MM.1S (cell line): ENCODE data around the gene ZDHHC13.

ENCODE experiments used
- EZH2 ChIP-seq: fragments of 300-600 bp; sonication (generic); optimal IDR thresholded peaks from 2 replicates; pipeline ENCODE3; 2017; ENCODE audit warnings: low read depth, mild to moderate bottlenecking, antibody characterized with exemption, low read length, mixed read lengths
- EZH2phosphoT487 ChIP-seq: fragments of 300-600 bp; sonication (generic); IDR thresholded peaks from 2 replicates; pipeline ENCODE4 v1.6.1; 2018; ENCODE audit warnings: antibody characterized with exemption, low read length
- TF ChIP-seq, protein P1 (sequence below): fragments of 300-600 bp; sonication (generic); IDR thresholded peaks from 2 replicates; pipeline ENCODE4 v1.5.1; 2016; ENCODE audit warnings: antibody characterized with exemption, low read length, mixed read lengths

DNA sequence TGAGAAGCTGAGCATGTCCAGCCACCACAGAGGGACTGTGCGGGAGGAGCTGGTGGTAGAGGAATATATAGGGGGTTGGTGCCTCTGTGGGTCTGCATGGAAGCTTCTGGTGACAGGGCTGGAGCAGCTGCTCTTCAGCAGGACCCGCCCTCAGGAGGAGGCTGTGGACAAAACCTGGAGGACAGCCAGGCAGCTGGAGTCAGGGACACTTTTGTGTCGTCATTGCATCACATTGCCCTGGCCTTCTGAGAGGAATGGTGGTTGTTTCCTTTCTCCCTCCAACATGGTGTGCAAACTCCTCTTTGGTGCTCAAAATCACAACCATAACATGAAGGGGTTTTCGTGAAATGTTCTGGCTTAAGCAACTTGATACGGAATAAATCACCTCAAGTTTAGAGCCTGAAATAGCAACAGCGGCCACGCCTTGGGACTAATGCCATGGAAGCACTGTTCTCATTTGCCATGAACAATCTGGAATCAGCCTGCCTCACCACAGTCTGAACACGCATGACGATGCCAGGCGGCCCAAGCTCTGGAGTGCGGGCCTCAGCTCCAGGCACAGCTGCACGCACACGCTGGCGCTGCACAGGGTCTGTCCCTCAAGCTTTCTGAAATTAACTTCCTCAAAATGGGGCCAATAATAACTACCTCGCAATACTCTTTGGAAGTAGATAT lies 102.0 kb downstream of the ZDHHC13 start:
- TF ChIP-seq EZH2 (no peak), EZH2phosphoT487 (no peak)
- TF ChIP-seq, protein P1, sequence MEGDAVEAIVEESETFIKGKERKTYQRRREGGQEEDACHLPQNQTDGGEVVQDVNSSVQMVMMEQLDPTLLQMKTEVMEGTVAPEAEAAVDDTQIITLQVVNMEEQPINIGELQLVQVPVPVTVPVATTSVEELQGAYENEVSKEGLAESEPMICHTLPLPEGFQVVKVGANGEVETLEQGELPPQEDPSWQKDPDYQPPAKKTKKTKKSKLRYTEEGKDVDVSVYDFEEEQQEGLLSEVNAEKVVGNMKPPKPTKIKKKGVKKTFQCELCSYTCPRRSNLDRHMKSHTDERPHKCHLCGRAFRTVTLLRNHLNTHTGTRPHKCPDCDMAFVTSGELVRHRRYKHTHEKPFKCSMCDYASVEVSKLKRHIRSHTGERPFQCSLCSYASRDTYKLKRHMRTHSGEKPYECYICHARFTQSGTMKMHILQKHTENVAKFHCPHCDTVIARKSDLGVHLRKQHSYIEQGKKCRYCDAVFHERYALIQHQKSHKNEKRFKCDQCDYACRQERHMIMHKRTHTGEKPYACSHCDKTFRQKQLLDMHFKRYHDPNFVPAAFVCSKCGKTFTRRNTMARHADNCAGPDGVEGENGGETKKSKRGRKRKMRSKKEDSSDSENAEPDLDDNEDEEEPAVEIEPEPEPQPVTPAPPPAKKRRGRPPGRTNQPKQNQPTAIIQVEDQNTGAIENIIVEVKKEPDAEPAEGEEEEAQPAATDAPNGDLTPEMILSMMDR = no peak
